Neural progenitor cell (in vitro differentiated cells): ENCODE data around the gene NRG3.

Source experiments
- CTCF ChIP-seq: fragments of 200-600 bp; sonication (generic); IDR thresholded peaks from 2 replicates; pipeline ENCODE4 v1.5.1; 2017; ENCODE audit warnings: antibody characterized with exemption, mild to moderate bottlenecking
- EZH2 ChIP-seq: fragments of 200-600 bp; sonication (generic); IDR thresholded peaks from 2 replicates; pipeline ENCODE4 v1.6.1; 2017; ENCODE audit warnings: antibody characterized with exemption, mild to moderate bottlenecking, moderate library complexity
- EZH2phosphoT487 ChIP-seq: fragments of 200-600 bp; sonication (generic); IDR thresholded peaks from 2 replicates; pipeline ENCODE4 v1.6.1; 2017; ENCODE audit warnings: antibody characterized with exemption

- peak; percentile 50 for TF ChIP-seq CTCF
- no peak for TF ChIP-seq EZH2
- no peak for TF ChIP-seq EZH2phosphoT487
Observed at GRCh38 chr10:82969405-82969804, 1094.4 kb downstream of the NRG3 start.
